Activated CD4-positive, alpha-beta T cell treated with anti-CD3 and anti-CD28 coated beads for 4 hours (primary cell): Measurements from ENCODE around the gene PTPRQ.
"Not testable (repeated sequence)": the region's sequence is repeated elsewhere in the genome, so short reads cannot be mapped to it uniquely, and the experiment has no call there.

Source experiments
- DNase-seq, 2 donors: peaks; one replicate each; pipeline ENCODE4 v3.0.0-alpha.2; 2020

Gene PTPRQ

DNA sequence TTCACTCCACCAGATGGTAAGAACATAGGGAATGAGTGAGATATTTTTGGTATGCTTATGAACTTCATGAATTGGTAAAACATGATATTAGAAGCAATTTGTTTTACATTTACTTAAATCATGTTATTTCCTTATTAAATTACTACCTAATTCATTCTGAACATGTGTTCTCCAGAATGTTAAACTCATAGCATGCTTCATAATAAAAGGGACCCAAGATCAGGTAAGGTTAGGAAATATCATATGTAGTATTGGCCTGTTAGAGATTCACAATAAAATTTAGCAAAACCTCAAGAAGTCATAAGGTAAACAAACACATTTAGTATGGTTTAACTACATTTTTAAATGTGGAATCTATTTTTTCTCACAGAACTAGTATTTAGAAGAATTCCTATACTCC lies 28.2 kb downstream of the PTPRQ start:
- no peak for DNase-seq

DNA sequence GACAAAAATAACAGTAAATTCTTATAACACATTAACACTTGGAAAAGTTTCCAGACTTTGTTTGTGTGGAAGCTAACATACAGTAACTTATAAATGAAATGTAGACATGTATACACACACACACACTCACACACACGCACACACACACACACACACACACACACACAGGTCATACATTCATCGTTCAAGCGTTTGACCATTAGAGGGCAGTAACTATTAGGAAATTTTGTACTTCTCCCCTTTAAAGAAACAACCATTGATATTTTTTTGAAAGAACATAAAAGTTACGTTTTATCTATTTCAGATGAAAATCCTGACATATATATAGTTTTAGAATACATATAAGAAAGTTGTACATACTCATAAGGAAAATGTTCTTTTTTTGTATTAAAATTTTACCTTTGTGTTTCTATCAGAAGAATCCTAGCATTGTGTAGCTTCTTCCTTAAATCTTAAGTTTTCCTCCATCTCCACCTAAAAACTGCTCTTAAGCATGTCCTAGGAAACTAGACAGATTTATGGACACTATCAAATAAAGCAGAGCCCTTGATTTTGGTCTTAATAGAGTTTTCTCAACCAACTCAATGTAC lies 29.0 kb downstream of the PTPRQ start:
- DNase-seq = no peak

DNA sequence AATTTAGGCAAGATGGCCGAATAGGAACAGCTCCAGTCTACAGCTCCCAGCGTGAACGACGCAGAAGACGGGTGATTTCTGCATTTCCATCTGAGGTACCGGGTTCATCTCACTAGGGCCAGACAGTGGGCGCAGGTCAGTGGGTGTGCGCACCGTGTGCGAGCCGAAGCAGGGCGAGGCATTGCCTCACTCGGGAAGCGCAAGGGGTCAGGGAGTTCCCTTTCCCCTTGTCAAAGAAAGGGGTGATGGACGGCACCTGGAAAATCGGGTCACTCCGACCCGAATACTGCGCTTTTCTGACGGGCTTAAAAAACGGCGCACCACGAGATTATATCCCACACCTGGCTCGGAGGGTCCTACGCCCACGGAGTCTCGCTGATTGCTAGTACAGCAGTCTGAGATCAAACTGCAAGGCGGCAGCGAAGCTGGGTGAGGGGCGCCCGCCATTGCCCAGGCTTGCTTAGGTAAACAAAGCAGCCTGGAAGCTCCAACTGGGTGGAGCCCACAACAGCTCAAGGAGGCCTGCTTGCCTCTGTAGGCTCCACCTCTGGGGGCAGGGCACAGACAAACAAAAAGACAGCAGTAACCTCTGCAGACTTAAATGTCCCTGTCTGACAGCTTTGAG lies 33.6 kb downstream of the PTPRQ start:
- not testable (repeated sequence) for DNase-seq

DNA sequence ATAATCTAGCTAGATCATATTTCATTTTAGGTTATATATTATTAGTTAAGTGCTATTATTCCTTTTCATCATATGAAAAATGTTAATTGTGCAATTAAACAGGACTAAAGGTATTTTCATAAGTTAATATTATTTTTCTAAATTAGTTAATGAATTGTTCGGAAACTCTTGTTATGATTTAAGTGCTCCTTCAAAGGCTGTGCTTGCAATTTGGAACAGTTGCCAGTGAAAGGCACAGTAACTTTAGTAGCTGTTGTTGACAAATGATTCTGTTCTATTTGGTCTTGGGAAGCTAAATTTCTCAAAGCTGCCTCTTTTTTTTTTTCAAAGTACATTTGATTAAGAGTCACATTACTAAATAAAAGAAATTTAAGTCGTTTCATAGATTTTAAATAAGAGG lies 40.7 kb downstream of the PTPRQ start:
- no peak for DNase-seq

DNA sequence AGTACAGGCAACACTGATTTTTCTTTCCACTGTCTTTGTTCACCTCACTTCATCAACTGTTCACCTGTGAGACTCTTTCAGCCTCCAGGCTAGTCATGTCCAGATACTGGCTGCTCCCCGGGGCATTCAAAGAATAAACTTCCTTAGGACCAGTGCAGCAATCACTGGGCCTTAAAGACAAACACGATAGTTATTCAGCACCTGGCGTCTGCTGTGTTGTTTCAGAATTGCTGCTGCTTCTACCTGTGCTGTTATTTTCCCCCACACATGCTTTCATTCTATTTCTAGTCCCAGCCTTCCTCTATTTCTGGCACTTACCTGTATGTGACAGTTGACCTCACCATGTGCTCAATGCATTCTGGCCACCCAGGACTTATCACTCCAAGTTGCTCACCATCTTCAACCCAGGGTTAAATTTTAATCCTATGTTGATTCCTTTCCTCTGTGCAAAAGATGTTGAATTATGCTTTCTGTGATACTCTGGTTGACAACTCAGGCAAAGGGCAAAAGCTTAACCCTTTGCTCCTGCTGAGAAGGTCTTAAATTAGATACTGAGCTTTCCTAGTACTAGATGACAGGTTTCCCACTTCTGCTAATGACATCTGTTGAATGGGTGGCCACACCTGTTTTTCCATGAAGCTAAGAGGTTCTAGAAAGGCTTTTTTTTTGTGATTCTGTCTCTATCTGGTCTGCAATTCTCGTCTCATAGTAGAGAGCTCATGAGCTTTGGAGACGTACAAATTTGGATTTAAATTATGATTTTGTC lies 41.4 kb downstream of the PTPRQ start:
- DNase-seq = no peak

DNA sequence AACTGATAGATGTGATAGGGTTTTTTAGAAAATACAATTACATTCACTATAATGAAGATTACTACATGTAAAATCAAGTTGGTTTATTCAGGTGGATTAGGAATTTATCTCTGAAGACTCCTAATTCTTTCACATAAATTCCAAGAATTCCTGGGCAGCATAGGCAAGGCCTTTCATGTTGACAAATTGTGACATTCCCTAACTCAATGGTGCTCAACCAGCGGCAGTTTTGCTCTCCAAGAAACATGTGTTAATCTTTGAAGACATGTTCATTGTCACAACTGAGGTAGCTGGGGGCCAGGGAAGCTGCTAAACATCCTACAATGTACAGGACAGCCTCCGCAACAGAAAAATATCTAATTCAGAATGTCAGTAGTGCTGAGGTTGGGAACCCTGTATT lies 46.3 kb downstream of the PTPRQ start:
- no peak for DNase-seq

DNA sequence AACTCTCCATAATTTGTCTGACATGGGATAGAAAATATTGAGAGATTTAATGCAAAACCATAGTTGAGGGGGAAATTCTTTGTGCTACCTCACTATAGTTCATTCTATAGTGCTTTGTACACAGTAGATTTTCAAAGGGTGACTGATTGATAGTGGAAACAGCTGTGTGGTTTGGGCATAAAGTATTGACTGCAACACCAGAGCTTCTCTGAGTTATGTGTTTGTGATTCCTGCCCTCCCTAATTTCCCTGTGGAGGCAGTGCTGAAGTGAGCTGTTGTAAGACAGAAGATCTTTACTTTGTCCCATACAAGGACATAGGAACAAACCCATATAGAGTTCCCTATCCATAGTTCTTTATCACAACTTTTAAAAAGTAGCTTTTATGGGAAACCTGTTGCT lies 47.1 kb downstream of the PTPRQ start:
- DNase-seq = no peak

DNA sequence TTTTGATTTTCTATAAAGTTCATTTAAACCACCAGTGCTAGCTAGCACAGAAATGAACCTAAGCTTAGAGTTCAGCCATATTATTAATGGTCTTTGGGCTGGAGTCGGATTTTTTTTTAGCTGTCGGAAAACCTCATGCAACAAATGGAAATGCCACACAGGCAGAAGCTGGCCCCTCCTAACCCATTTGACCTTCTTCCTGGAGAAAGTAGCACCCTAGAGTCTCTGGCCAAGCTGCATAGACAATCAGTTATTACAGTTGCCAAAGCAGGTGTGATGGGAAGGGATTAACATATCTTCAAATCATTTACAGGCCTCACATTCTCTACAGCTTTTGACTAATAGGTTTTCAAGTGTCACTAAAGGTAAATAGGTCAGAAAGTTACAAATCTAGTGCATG lies 49.4 kb downstream of the PTPRQ start:
- no peak for DNase-seq

DNA sequence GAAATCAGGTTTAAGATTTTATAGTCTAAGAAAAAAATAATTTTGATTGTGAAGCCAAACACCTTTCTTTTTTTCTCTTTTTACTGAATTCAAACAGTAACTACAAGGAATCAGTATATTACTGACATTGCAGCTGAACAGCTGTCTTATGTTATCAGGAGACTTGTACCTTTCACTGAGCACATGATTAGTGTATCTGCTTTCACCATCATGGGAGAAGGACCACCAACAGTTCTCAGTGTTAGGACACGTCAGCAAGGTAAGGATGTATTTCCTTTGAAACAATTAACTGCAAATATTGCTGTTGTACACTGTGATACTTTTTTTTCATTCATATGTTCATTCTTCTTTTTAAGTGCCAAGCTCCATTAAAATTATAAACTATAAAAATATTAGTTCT lies 50.8 kb downstream of the PTPRQ start:
- no peak for DNase-seq

DNA sequence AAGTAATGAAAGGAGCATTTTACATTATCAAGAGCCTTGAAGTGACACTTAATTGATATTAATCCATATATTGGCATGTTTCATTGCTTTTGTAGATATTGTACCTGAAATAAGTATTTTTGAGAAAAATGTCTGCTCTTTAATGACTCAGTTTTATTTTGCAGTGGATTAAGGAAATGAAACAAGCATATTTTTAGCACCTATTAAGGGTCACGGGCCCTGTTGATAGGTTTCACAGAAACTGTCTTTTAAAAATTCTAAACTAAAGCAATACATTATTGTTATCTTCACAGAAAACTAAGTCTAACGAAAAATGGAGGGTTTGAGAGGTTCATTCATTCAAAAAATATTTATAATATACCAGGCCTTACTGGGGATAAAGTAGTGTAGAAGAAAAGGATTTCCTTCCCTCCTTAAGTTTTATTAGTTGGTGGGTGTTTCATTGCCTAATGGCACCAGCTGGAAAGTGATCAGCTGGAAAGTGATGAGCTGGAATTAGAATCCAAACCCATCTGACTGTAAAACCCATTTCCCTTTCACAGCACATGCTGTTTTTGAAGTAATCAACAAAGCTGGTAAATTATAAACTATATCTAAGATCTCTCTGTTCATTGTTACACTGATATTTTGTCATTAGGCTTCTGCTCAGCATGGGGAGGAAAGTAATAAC lies 54.2 kb downstream of the PTPRQ start:
- DNase-seq = no peak

DNA sequence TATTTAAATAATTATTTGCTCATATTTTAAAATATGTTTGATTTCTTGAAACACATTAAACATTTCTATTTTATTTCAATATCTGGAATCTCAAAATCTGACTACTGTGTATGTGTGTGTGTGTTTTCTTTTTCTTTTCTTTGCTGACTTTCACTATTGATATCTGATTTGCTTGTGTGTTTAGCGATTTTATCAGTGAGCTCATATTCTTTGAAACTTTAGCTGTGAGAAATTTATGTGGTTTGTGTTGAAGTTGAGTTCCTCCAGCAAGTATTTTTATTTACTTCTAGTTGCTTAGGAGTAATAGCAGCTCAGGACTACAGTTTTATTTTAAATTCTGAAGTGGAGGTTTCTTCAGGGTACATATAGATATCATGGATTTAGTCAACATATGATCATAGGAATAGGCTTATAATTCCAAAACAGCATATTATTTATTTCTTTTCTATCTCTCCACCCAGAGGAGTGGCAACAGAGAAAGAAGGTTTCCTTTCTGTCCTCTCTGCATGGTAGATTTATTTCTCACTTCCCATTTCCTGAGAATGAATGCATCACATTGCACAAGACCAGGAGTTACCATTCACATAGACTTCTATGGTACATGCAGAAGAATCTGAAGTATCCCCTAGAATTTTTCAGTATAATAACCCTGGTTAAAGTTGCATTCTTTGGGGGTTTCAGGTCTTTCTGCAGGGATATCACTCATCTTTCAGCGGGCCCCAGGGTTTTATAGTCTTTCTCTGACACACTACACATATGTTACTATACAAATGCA lies 60.5 kb downstream of the PTPRQ start:
- DNase-seq = no peak

DNA sequence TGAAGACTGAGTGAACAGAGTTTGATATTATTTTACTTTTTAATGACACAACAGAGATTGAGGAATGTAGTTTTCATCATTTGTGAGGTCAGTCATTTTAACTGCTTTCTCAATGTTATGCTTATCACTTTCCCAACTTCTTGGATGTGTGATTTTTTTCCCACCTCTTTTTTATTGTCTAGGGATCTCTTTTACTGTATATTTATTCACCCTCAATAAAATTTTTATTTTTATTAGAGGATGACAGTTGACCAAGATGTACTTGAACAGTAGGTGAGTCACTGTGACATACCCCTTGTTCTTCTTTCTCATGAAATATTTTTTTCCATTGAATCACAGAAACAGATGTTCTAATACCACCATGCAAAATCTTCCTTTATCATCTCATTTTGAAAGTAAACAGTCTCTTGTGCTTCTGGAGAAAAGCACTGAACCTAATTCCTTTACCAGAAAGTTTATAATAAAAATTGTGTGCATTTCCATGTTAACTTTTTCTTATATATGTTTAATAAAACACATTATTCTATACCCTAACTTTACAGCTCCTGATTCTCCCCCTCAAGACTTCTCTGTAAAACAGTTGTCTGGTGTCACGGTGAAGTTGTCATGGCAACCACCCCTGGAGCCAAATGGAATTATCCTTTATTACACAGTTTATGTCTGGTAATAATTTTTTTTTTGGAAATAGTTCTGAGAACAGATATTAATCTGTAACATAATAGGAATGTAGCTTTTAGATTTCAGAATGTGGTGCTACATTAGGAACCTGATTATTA lies 65.9 kb downstream of the PTPRQ start:
- no peak for DNase-seq

DNA sequence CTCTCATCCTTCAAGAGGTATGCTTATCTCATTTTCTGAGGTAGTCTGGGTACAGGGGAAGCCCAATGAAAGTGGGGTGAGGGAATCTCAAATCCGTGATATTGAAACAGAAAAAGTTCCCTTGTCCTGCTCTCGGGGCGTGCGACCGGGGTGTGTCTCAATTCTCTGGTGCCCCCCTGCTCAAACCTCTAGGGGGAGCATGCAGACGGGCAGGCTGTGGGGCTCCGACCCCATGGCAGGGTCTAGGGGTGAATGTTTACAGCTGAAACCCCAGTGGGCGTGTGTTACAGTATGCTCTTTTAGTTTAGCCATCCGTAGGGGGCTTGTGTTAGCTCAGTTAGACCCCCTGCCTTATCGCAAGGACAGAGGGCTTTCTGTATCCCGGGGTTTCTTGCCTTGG lies 68.7 kb downstream of the PTPRQ start:
- no peak for DNase-seq

DNA sequence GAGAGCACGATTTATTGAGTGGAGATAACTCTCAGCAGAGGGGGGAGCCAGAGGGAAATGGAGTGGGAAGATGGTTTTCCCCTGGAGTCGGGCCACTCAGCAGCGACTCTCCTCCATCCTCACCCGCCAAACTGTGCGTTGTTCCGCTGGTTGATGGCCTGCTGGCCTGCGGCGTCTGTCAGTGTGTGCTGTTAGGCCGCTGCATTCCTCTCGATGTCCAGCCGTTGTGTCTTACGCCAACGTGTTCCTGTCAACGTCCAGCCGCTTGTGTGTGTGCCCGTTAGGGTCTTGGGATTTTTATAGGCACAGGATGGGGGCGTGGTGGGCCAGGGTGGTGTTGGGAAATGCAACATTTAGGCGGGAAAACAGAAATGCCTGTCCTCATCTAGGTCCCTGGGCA lies 69.2 kb downstream of the PTPRQ start:
- DNase-seq = no peak

DNA sequence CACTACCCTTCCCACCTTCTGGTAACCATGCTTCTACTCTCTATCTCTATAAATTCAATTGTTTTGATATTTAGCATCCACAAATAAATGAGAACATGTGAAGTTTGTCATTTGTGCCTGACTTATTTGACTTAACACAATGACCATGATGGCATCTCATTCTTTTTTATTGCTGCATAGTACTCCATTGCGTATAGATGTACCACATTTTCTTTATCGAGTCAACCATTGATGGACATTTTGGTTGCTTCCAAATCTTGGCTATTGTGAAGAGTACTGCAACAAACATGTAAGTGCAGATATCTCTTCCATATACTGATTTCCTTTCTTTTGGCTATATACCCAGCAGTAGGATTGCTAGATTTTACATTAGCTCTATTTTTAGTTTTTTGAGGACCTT lies 73.6 kb downstream of the PTPRQ start:
- no peak for DNase-seq

DNA sequence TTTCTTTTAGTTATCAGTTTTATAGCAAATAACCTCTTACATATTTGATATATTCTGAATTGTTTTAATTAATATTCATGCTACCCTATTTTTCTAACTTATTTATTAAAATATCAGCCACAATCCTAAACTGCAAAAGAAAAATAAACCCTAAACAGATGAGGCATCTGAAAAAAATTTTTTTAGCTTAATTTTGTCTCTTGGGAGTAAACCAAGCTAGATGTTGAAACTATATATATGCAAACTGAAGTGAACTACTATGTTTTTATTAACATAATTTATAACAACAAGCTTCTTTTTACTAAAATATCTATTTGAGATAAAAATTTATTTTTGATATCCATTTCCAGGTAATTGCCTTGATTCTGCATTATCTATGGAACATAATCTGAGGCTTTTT lies 87.6 kb downstream of the PTPRQ start:
- DNase-seq = no peak

DNA sequence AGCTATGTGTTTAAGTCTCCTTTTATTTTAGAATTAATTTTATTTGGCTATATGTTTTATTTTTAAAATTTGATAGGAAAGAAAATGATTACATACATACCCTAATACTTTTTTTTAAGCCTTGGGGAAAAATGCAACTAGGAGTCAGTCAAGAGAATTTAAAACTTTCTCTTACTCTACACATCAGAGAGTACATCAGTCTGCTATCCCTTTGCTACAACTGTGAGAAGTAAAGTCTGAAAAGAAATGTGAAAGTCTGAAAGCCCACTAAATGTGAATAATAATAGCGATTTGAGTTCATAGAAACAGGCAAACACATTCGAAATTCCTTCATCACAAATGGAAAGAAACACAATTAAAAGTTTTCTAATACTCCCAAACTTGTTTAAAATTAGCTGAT lies 95.0 kb downstream of the PTPRQ start:
- no peak for DNase-seq

DNA sequence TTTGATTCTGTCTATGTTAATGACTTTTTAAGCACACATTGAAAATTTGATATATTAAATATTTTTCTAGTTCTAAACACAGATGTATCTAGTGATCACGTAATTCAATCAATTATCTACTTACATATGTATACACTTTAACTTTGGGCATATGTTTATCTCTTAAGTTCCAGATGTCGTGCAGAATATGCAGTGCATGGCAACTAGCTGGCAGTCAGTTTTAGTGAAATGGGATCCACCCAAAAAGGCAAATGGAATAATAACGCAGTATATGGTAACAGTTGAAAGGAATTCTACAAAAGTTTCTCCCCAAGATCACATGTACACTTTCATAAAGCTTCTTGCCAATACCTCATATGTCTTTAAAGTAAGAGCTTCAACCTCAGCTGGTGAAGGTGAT lies 105.3 kb downstream of the PTPRQ start:
- DNase-seq = no peak

DNA sequence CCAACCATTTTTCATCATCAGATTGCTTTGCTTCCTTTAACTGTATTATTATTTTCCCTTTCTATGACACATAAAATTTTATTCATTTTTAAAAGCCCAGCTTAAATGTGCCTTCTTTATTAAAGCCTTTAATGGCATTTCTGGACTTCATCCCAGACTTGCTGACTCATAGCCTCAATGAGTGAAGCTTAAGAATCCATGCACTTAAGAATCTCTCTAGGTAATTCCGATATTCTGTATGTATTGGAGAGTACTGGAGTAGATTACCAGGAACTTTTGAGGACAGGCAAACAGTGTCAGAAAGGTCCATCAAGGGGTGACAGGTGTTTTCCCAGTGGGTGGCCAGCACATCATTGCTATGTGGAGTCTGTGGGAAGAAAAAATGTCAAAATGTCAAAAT lies 107.9 kb downstream of the PTPRQ start:
- no peak for DNase-seq

DNA sequence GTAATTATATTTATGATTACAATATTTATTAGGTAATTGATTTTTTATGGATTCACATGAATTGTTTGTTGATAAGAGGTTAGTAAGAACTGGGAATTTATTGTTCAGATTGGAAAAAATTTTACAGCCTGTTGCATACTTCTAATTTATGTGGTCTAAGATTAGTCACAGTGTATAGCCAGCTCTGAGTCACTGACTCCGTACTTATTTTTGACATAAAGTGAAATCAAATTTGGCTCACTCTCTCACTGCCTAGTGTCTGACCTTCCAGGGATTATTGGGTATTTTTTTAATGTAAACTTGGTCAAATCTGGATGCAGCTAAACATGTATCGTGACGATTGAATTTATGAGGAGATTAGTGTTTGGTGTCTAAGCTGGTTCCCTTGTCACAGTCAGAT lies 109.3 kb downstream of the PTPRQ start:
- no peak for DNase-seq

DNA sequence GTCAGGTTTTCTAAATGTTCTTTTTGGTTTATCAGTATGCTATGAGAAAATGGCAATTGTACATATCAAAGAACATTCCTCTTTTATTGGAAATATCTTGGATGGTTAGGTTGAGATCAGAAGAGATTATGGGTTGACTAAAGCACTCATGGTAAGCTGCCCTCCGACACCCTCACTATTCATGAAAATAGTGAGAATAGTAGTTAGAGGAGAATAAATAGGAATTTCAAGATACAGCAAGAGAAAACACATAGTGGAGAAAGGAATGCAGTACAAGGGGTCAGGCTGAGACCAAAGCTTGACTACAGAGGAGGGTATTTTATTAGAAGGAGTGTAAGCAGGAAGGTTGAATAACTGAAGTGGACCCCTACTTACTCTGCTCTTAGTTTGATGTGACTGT lies 112.5 kb downstream of the PTPRQ start:
- DNase-seq = no peak

DNA sequence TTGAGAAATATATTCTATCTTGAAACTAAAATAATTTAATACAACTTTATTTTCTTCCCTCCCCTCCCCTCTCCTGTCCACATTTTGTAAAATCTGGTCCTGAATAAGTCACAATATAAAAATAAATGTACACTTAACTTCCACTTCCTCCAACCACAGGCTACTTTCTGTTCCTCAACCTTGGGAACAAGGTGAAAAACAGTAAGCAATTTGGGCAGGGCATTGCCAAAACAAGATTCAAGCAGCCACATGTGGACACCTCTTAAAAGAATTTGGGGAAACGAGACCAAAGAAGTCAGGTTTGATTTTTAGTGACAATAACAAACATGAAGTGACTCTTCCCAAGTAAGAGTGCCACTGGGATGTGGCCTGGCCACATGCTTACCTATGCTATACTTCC lies 115.7 kb downstream of the PTPRQ start:
- DNase-seq = no peak
